Hepatocyte (in vitro differentiated cells): ENCODE results near the gene CAPN2.

Experiments
- CTCF ChIP-seq: fragments of 200-600 bp; sonication (generic); IDR thresholded peaks from 2 replicates; pipeline ENCODE4 v1.5.1; 2016; ENCODE audit warnings: antibody characterized with exemption, mild to moderate bottlenecking; ENCODE audit not compliant: poor library complexity
- EZH2 ChIP-seq: fragments of 200-600 bp; sonication (generic); IDR thresholded peaks from 2 replicates; pipeline ENCODE4 v1.6.1; 2016; ENCODE audit warnings: antibody characterized with exemption, mild to moderate bottlenecking, borderline replicate concordance

- no peak for TF ChIP-seq CTCF
- TF ChIP-seq EZH2: no peak
Observed at GRCh38 chr1:223820971-223821370, 108.6 kb downstream of the CAPN2 start.
